Measurements from ENCODE around the gene NPTX1.

NPTX1 gene

DNA sequence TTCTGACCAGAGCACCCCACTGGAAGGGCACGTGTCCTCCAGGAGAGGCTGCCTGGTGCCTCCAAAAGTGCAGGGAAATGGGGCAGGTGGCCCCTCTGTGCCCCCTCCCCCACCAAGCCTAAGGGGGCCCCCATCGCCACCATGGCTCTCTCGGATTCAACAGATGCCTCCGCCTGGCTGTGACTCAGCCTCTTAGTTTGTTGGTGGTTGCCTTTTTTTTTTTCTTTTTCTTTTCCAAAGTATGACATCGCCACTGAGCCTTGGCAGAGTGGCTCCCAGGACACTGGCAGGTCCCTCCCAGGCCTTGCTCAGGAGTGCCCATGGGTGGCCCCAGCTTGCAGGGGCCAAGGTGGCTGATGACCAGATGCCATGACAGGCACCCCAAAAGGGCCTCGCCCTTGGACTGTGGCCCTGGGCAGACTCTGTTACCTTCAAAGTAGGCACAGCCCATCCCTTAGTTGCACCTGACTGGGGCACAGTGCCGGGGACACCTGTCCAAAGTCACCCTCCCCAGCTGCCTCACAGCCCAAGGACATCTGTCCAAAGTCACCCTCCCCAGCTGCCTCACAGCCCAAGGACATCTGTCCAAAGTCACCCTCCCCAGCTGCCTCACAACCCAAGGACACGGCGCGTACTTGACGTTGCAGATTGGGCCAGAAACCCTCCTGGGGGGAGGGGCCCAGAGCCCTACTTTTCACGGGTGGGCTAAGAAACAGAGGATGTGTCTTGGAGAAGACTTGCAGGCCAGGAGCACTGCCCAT, 29.6 kb downstream of the NPTX1 start:
- DNase-seq (ENCODE audit: low spot score): no peak

DNA sequence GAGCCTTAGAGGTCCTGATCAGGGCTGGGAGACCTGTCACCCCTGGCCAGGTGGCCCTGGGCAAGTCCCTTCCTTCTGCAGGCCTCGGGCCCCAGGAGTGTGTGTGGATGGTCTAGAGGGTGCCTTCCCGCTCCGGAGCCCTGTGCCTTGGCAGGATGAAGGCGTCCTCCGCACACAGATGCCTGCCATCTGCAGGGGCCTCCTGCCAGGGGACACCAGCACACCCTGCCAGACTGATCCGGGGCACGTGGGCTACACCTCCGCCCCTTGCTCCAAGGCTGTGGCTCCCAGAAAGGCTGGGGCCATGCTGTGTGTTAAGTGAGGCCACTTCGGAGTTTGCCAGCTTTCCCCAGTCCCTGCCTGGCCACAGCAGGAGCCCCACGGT, 30.7 kb downstream of the NPTX1 start:
- no peak for DNase-seq (ENCODE audit: low spot score)

DNA sequence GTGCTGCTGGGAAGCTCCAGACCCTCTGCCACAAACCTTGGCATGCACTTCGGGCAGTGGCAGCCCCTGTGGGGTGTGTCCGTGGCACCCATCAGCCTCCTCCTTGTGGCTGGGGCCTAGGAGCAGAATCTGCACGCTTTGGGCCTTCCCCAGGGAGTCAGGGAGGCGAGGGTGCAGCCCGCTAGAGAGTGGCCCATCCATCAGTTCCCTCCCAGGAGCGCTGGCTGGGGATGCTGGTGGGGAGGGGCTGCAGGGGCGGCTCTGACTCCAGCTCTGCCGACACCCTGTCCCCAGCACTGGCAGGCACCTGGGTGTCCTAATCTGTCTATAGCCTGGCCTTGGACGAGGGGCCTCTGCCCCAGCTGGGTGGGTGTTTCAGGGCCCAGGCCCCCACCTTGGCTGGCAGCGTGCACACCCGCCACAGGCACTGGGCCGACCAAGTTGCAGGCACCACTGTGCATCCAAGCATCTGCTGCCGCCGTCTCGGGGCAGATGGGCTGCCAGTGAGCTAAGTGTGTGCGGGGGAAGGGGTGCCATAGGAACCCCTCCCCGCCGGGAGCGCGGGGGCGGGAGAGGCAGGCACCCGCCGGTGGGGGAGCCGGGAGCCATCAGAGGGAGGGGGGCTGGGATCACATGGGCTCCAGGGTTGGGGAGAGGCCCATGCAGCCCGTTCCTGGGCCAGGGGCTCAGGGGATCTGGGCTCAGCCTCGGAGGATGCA, 31.2 kb downstream of the NPTX1 start:
- no peak for DNase-seq (ENCODE audit: low spot score)

DNA sequence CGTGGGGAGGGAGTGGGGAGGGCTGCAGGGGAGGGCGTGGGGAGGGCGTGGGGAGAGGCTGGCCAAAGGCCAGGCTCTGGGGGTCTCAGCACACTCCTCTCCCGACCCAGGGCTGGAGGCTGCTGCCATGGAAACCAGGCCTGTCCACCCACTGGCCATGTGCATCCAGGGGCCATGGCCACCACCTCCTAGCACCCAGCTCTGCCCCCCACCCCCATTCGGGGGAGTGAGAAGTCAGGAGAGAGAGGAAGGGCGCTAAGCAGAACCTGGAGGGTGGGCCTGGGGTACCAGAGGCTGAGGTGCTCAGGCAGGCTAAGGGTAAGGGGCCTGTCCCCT, 31.8 kb downstream of the NPTX1 start:
- DNase-seq (ENCODE audit: low spot score): no peak

DNA sequence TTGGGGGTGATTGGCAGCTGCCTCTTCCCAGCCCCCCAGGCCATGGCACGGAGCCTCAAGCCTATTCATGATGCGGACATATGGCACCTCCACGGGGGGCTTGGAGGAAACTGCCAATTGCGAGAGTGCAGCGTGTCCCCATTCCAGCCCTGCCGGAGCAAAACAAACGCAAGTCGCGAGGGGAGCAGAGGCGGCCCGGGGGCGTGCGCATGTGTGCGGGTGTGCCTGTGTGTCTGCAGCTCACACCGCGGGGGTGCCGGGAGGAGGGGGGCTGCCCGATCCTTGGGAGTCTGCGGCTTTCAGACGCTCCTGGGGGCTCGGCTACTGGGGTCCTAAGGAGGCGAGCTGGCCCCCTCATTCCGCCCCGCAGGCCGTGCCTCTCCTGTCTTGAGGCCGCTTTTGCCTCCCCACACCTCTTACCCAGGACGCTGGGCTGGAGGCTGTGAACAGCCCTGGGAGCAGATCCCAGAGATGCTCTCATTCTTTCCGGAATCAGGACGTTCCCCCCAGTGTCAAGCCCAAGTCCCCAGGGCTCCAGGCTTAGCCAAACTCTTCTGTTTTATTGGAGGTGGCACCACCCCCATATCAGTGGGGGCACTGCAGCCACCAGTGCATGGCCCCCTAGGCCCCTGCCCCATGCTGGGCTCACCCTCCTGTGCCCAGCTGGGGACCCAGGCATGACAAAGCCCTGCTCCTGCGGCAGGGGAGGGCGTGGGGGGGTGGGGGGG, 32.3 kb downstream of the NPTX1 start:
- DNase-seq (ENCODE audit: low spot score): no peak

DNA sequence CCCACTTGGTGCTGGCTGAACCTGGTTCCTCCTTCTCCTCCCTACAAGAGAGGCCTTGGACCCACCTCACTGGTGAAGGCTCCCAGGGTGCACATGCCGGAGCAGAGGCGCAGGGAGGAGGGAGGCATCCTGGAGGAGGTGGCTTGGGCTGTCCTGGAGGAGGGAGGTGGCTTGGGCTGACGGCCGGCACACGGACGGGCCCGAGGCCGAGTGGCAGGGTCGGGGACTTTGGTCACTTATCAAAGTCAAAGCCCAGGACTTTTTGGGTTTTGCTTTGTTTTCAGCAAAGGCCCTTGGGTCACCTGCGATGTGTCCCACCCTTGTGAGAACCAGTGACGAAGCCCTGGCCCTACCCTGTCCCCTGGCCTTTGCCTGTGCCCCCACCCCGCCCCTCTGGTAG, 32.9 kb downstream of the NPTX1 start:
- DNase-seq (ENCODE audit: low spot score): no peak

DNA sequence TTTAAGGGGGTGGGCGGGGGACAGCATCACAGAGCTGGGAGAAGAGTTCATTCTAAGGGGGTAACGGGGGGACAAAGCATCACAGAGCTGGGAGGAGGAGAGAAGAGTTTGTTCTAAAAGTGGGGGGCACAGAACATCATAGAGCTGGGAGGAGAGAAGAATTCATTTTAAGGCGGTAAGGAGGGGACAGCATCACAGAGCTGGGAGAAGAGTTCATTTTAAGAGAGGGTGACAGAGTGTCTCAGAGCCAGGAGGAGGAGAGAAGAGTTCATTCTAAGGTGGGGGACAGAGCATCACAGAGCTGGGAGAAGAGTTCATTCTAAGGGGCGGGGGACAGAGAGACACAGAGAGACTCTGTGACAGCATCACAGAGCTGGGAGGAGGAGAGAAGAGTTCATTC, 33.6 kb downstream of the NPTX1 start:
- no peak for DNase-seq (ENCODE audit: low spot score)

DNA sequence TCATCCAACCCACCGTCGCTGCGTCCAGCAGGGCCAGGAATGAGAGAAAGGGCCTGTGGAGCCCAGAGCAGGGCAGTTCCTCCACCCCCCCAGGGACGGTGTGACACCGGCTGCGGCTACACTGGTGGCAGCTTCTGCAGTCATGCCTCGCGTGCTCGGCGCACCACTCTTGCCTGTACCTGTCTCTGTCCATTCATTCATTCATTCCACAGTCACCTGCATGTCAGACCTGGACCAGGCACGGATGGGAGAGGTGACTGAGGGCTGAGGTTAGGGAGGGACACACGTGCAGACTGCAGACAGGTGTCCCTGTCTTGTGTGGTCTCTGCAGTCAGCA, 34.1 kb downstream of the NPTX1 start:
- DNase-seq (ENCODE audit: low spot score): no peak

DNA sequence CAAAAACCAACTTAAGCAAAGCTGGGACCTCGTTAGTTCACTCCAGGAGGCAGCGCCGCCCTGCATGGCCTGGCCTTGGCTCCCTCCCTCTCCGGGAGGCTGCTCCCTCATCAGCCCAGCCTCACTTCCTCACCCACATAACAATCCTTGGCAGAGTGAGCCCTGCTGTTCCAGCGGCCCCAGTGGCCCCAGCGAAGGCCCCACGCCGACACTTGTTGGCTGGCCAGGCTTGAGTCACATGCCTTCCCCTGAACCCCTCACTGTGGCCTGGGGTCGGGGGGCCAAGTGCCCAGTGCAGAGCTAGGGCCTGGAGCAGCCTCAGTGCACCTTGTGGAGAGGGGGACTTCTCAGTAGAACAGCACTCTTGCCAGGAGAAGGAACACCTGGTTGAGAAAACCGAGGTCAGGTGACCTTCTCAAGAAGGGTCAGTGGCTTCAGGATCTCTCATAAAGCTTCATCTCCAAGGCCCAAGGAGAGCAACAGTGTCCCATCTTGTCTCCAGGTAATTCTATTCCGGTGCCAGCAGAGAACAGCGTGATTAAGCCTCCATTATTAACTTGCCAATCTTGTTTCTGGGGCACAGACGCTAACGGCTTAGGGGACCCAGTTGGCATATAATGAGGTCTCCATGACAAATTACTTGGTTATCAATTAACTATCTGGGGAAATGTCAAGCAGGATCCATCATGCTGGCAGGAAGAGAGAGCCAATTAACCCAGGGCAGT, 34.6 kb downstream of the NPTX1 start:
- no peak for DNase-seq (ENCODE audit: low spot score)

DNA sequence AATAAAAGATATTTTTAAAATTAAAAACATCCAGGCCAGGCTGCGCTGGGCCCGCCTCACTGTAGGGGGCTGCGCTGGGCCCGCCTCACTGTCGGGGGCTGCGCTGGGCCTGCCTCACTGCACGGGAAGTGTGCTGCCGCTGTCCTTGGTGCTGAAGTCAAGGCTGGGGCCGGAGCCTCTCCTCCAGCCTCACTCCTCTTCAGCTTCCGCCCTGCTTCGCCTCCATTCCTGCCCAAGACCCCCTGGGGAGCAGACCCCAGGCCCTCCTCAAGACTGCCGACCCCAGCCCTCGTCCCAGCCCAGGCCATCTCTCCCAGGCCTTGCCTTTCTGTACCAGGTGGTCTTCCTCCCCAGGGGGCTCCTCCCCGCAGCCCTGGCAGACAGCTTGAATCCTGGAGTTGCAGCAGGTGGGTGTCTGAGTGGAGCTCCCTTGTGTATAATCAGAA, 35.3 kb downstream of the NPTX1 start:
- no peak for DNase-seq (ENCODE audit: low spot score)

DNA sequence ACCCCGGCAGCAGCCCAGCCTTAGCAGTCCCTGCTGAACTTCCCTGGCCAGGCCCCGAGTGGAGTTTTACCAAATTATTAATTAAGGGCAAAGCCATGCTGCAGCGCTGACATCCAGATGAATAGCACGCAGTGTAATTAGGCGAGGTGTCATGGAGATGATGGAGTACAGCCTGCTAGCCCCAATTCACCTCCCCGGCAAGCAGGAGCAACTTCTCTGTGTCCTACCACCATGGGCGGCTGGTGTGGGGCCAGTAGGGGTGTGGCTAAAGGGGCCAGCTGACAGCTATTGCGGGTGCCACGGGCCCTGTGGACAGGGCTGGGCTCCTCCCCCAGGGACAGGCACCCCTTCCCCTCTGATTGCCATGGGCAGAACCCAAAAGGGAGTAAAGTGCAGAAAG, 36.9 kb downstream of the NPTX1 start:
- DNase-seq (ENCODE audit: low spot score): peak; percentile 62

DNA sequence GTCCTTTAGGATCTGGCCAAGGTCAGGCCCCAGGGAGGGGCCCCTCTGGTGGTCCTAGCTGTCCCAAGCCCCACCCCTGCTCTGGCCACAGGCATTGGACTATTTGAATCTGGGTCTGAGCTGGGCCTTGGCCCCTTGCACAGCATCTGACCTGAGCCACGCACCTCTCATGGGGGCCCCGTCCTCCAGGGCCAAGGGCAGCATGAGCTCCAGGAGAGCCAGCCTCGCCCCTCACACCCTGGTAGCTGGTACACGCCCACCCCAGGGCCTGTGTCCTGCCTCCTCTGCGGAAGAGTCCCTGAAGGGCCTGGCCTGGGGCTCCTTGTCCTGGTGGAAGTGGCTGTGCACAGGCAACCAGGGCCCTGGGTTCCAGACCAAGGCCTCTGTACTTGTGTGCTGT, 37.6 kb downstream of the NPTX1 start:
- DNase-seq (ENCODE audit: low spot score): no peak

DNA sequence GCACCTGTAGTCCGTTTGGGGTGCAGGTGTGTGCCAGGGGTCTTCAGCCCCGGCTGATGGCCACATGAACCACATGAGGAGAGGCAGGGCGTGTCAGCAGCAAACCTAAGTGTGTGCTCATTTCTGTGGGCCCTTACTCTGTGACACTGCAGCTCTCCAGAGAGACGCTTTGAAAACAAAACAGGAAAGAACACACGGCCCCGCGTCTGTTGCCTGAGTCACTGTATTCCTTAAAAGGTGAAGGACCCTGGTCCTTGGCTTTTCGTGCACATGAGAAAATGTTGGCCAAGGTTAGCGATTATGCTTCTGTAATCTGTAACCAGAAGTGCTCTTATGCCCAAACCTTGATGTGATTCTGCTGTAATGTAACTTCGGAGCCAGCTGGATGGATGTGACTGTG, 38.9 kb downstream of the NPTX1 start:
- DNase-seq (ENCODE audit: low spot score): no peak

DNA sequence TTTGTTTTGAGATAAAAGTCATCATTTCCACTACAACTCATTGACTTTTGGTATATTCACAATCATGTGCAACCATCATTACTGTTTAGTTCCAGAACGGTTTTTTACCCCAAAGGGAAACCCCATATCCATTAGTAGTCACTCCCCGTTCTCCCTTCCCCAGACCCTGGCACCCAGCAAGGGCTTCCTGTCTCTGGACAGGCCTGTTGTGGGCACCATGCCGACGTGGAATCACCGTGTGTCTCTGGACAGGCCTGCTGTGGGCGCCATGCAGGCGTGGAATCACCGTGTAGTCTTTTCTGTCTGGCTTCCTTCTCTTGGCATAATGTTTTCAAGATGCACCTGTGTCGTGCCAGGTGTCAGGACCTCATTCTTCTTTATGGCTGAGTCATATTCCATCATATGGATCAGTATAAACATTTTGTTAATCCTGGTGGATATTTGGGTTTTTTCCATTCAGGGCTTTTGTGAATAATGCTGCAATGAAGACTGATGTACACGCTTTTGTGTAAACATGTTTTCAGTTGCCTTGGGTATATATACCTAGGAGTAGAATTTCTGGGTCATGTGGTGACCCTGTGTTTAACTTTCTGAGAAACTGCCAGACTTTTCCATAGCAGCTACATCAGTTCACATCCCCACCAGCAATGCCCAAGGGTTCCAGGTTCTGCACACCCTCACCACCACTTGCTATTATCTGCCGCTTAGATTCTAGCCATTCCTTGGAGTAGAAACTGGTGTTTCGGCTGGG, 42.3 kb downstream of the NPTX1 start:
- no peak for DNase-seq (ENCODE audit: low spot score)

DNA sequence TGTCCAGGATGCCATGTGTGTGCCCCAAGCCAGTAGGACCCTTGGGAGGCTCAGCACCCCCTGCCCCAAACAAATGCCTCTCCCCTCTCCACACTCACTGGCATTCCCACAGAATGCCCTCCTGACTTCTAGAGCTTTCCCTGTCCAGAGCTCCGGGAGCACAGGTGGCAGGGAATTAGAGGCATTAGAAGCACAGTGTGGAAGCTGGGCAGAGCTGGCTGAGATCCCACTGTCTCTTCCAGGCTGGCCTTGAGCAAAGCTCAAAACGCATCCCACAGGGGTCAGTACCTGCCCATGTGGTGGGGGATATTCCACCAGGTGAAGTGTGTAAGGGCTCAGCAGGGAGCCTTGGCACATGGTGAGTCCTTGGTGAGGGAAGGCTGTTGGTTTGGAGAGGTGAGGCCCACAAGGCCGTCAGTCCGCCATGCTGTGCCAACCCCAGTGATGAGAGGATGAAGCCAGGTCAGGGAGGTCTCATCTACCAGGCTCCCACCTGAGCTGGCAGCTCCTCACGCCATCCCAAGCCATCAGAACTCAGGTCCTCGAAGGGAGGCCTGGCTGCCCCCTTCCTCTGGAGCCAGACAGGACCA, 43.4 kb downstream of the NPTX1 start:
- no peak for DNase-seq (ENCODE audit: low spot score)

DNA sequence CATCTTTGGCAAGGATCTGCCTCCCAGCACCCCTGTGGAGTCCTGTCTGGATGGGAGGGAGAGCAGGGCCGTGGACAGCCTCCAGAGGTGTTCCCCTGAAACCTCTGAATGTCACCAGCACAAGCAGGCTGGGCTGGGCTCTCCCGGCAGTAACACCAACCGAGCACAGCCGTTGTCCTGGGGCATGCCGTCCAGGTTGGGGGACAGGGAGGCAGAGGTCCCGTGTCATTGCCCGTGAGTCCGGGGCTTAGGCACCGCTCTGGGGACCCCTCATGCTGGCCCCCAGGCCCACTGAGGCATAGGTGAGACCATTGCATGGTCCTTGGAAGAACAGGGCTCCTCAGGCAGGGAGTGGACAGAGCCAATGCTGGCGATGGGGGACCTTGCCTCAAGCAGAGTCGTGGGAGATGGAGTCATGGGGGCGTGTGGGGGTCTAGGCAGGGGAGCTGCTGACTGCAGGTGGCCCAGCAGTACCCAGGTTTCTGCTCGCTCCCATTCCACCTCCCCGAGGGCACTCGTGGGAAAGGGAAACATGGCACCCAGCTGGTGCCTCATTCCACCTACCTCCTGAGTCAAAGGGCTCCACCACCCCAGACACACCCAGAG, 44.0 kb downstream of the NPTX1 start:
- no peak for DNase-seq (ENCODE audit: low spot score)

DNA sequence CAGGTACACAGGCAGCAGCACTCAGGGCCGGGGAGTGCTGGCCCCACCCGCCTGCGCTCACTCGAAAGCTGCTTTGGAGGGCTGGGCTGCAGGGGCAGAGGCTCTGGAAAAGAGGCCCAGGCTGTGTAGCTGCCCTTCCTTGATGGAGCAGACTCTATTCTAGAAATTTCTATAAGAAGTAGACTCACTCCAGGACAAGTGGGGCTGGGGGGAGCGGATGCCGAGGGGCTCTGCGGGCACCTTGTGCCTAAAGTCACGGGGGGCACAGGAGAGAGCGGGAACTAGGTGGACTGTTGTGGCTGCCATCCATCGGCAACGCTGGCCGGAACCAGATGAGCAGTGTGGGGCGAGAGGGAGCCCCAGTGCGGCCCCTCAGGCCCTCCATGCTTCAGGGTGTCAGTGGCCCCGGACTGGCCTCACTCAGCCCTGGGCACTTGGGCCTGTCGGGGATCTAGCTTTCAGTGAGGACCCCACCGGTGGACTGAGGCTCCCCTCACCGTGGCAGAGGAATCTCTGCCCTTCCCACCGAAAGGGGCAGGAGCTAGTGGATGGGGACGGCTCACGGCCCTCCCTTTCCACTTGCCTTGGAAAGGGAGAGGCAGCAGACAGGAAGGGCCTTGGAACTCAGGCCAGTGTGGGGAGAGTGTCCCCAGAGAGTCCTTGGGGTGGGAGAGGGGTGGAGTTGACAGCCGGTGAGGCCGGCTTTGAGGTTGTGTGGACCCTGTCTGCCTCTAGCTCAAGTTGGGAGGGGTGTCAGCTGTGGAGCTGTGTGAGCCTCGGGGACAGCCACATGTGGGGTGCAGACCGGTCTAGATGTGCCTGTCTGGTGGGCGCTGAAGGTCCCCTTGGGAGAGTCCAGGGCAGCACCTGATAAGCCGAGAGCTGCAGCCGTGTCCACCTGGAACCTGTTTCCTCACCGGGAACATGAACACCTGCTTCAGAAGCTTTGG, 44.9 kb downstream of the NPTX1 start:
- no peak for DNase-seq (ENCODE audit: low spot score)

DNA sequence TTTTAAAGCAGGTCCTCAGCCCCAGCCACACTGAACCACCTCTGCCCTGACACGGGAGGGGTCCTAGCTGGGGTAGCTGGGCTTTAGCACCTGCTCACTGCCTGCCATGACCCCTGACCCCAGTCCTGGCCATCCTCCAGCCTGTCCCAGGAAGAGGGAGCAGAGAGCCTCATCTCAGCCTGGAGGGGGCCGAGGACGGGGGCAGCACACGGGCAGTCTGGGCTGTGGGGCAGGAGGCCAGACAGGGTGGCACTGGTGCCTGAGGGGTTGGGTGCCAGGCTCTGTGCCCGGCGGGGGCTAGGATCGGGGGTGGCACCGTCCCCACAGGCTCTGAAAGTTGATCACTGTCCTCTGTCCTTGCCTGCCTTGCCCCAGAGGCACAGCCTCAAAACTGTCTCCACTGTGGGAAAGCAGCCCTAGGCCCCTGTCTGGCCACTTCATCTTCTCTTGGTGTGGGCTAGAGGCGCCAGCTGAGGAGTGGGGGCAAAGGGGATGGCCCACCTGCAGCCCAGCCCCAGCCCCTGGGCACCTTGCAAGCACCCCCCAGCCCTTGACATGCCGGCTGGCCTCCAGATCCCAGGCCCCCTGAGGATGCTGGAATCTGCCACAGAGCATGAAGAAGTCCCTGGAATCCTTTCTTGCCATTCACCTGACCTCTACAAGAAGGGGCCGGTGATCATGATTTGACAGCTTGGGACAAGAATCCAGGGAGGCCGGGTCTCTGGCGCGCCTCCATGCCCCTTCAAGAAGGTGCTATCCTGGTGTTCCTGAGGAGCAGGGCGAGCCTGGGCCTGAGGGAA, 45.8 kb downstream of the NPTX1 start:
- DNase-seq (ENCODE audit: low spot score): no peak
